K562 (cell line): ENCODE measurements around the gene CAPN8. TPM values are rescaled to one million over a fixed set of nuclear protein-coding genes. Genes with fewer than 3 reads are reported as not detected.

ENCODE experiments used
- ATF6 ChIP-seq: sonication (generic); formaldehyde crosslinking; IDR thresholded peaks from 2 replicates; pipeline ENCODE4 v1.4.0; 2020; ENCODE audit warnings: mild to moderate bottlenecking, missing genetic modification reagents
- FOXM1 ChIP-seq, 2 experiments: fragments of 450-650 bp in 1 of 2; sonication (generic) in 1 of 2; formaldehyde crosslinking in 1 of 2; IDR thresholded peaks; 2 replicates each; pipeline versions ENCODE4 v1.6.1 to v1.9.0; 2017 to 2022; ENCODE audit warnings: low read depth in 2 of 2, mild to moderate bottlenecking in 2 of 2, missing genetic modification reagents in 1 of 2, moderate library complexity in 1 of 2
- NFRKB ChIP-seq: fragments of 450-650 bp; IDR thresholded peaks from 2 replicates; pipeline ENCODE4 v1.6.1; 2016; ENCODE audit warnings: low read depth
- PHTF2 ChIP-seq: fragments of 250-450 bp; sonication (Bioruptor Pico); IDR thresholded peaks from 2 replicates; pipeline ENCODE4 v1.5.0; 2021; ENCODE audit warnings: mild to moderate bottlenecking
- PRMT5 ChIP-seq: sonication (generic); formaldehyde crosslinking; IDR thresholded peaks from 2 replicates; pipeline ENCODE4 v1.5.0; 2020; ENCODE audit warnings: missing genetic modification reagents
- RBM22 ChIP-seq: fragments of 200-400 bp; formaldehyde crosslinking; IDR thresholded peaks from 2 replicates; pipeline ENCODE4 v1.6.1; 2018; ENCODE audit warnings: low read length, low read depth; ENCODE audit not compliant: poor library complexity, severe bottlenecking
- VEZF1 ChIP-seq: fragments of 200-800 bp; sonication (Bioruptor generic); IDR thresholded peaks from 2 replicates; pipeline ENCODE4 v1.6.1; 2017; ENCODE audit warnings: missing genetic modification characterization, missing compliant biosample characterization
- ZNF609 ChIP-seq: sonication (generic); formaldehyde crosslinking; IDR thresholded peaks from 2 replicates; pipeline ENCODE4 v1.8.1; 2023; ENCODE audit warnings: missing genetic modification reagents, mild to moderate bottlenecking, borderline replicate concordance
- polyA plus RNA-seq, 8 experiments: library from polyadenylated mRNA; depleted of rRNA in 4 of 8; stranded (reverse) in 5 of 8; unstranded in 3 of 8; fragments of >200 nt; fragmentation: Nextera tagmentation in 2 of 8; fragmentation: Illumina TruSeq in 1 of 8; extraction: Ambion mirVana in 2 of 8; extraction: Trizol in 1 of 8; gene quantifications; 2 replicates each; pipeline versions ENCODE4 v1.2.1 to v1.2.3, GENCODE V29; 2011 to 2014; ENCODE audit warnings: inconsistent platforms in 1 of 8, missing spikeins in 1 of 8
- total RNA-seq, 7 experiments: library from RNA; depleted of rRNA in 6 of 7; stranded (reverse); fragments of >200 nt in 6 of 7; fragmentation: Illumina TruSeq in 2 of 7; extraction: Trizol in 2 of 7; gene quantifications; 2 replicates each; pipeline versions ENCODE4 v1.2.1 to v1.2.3, GENCODE V29; 2011 to 2021; ENCODE audit warnings: low replicate concordance in 1 of 7

CAPN8 gene
- total and polyA plus RNA-seq, 9 of the 15 experiments (the other 6 are each of a cell fraction or from before 2014, with no cell fraction given): 0.06 TPM; not detected in 8

GRCh38 chr1:223712850-223713474 lies 47.5 kb upstream of the CAPN8 start (continued):
- TF ChIP-seq VEZF1 (peak; percentile 64), PRMT5 (CRISPR knock-in tag) (0 out of 2 replicates have a peak, but pooled peaks have one; percentile 36), ATF6 (CRISPR knock-in tag) (0 out of 2 replicates have a peak, but pooled peaks have one; percentile 23), FOXM1 (IDR thresholded peaks at IDR 0.05; ENCODE audit: low read depth) (no peak), FOXM1 (CRISPR knock-in tag; IDR thresholded peaks at IDR 0.05; ENCODE audit: low read depth) (0 out of 2 replicates have a peak, but pooled peaks have one; percentile 15), PHTF2 (CRISPR knock-in tag) (no peak), NFRKB (no peak), RBM22 (peak; percentile 2), ZNF609 (0 out of 2 replicates have a peak, but pooled peaks have one; percentile 50)
